HG03457 (cell line): Measurements from ENCODE around the gene BCKDHB.
"Not testable (repeated sequence)": the region's sequence is repeated elsewhere in the genome, so short reads cannot be mapped to it uniquely, and the experiment has no call there.

Experiments
- ATAC-seq: cut with Tn5 transposase; IDR thresholded peaks from one replicate; pipeline ENCODE4 v1.9.1; 2021; ENCODE audit warnings: moderate number of reproducible peaks; ENCODE audit not compliant: unreplicated experiment

Gene BCKDHB

GRCh38 chr6:80106418-80107235 is at the start of gene BCKDHB:
BCKDHB (plus strand) TSS chr6:80106671; CDS start chr6:80106694, 23 bp downstream.
- ATAC-seq = peak; percentile 99

DNA sequence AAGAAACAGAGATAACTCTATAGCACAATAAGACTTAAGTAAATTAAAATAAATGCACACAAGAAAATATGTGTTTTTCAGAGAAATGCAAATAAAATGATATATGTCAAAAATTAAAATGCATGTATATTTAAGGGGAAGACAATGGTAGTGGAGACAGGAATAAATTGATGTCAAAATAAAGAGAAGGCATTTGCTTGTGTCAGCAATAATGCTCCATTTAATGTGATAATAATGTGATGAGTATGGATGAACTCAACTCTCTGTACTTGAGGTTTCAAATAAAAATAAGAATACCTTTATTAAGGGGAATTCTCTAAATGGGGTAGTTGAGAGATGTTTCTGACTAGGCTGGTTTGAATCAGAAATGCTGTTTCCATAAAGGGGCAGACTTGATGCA is 45.7 kb upstream of the BCKDHB start:
- ATAC-seq = no peak

DNA sequence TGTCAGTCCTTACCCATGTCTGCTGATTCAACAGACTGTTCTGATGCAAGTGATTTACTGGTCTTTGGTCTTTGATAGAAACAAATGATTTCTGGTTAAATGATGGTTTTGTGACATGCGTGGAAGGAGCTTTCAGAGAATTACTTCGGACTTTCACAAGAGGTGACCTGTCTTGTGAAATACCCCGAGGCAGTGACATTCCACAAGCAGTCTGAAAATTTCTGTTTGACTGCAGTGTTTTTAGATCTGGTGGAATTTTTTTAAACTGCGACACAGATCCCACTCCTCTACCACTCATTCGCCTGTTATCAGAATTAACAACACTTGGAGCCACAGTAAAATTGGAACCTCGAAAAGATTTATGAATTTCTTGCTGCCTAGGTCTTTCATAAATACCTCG is 38.3 kb upstream of the BCKDHB start:
- not testable (repeated sequence) for ATAC-seq

DNA sequence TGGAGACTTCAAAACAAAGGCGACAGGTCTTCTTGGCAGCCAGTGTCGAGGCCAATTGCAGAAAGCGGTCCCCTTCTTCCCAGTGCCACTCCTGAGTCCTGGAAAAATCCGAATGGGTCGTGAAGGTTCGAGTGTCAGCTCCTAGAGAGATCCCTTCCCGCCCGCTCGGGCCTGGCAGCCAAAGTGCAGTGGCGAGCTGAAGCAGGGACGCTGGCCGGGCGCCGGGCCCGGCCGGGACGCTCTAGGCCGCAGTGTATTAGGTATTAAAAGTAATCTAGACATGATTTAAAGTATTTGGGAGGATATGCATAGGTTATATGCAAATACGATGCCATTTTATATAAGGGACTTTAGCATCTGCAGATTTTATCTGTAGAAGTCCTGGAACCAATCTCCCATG is 36.0 kb upstream of the BCKDHB start:
- not testable (repeated sequence) for ATAC-seq

DNA sequence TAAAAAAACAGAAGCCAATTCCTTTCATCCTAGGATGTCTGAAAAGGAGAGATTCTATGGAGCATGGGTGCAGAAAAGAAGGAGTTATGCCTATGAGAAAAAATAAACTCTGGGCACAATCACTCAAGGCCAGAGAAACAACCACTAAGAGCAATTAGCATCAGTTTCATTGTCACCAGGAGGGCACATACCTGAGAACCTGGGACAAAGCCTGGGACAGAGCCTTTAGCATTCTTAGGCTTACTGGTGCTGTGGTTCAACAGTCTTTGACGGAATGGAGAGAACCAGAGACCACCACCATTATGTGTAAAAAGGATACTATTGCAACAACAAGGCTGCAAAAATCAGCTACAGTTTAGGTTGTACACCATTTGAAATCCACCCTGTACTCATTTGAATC is 29.4 kb upstream of the BCKDHB start:
- no peak for ATAC-seq

GRCh38 chr6:80088637-80089036 is 17.8 kb upstream of the BCKDHB start:
- no peak for ATAC-seq

GRCh38 chr6:80091506-80091905 is 15.0 kb upstream of the BCKDHB start:
- no peak for ATAC-seq

GRCh38 chr6:80094017-80094416 is 12.5 kb upstream of the BCKDHB start:
- no peak for ATAC-seq

GRCh38 chr6:80095600-80095999 is 10.9 kb upstream of the BCKDHB start:
- no peak for ATAC-seq

DNA sequence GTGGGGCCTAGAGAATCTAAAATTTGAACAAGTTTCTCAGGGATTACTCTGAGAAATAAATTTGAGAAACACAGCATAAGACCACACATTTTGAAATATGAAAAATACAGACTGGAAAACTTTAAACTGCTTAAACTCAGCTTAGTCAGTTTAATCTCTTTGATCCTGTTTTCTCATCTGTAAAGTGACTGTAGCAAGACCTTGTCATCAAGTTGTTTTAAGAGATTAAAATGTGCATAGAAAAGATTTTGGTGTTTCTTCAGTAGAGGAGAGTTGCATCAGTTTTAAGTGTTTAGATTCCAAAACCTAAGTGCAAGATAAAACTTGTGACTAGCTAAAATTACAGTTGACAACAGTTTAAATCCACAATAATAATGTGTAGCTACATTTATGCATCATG is 8.1 kb upstream of the BCKDHB start:
- ATAC-seq = no peak

GRCh38 chr6:80104520-80104919 is 2.0 kb upstream of the BCKDHB start:
- ATAC-seq = no peak

GRCh38 chr6:80105972-80106417 is 476 bp upstream of the BCKDHB start:
- no peak for ATAC-seq

DNA sequence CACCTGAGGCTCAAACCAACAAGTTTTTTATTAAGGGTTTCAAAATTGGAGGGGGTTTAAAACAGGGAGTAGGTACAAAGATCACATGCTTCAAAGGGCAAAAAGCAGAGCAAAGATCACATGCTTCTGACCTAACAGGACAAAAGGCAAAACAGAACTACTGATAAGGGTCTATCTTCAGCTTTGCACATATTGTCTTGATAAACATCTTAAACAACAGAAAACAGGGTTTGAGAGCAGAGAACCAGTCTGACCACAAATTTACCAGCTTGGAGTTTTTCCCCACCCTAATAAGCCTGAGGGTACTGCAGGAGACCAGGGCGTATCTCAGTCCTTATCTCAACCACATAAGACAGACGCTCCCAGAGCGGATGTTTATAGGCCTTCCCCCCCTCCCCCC is 16.1 kb downstream of the BCKDHB start:
- ATAC-seq = not testable (repeated sequence)

DNA sequence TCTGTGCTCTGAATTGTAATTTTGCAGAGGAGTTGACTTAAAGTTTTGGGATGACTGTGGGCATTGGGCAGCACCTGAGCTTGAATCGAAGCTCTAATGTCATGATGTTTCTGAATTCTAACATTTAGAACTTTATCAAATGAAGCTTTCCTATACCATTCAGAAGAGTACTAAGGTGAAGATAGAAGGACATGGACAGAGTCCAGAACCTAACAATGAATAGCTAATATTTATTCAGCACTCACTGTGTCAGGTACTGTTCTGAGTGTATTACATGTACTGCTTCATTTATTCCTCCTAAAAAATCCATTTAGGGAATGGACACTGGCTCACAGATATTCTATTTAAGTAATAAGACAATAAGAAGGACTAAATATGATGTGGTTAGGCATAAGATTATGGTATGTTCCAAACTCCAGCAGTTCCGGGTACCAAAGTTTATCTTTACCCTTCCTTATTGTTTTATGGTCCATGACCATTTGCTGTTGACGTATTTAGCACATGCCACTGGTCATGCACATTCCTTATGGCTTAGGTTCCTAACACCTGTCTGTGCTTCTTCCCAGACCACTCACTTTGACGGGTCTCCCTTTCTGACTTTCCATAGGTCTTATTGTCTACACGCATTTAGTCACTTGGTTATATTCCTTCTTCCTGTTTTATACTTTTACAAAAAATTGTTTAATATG is 20.3 kb downstream of the BCKDHB start:
- ATAC-seq = no peak

DNA sequence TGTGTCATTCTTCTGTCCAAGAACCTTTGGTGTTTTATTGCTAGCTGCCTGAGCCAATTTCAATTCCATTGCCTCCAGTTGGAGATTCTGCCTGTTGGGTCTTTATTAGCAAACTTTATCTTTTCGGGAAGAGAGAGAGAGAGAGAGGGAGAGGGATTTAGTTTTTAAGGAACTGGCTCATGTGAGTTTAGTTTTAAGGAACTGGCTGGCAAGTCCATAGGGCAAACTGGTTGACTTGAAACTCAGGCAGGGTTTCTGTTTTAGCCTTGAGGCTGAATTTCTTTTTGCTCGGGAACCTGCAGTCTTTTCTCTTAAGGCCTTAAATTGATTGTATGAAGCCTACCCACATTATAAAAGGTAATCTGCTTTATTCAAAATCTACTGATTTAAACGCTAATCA is 23.0 kb downstream of the BCKDHB start:
- no peak for ATAC-seq

DNA sequence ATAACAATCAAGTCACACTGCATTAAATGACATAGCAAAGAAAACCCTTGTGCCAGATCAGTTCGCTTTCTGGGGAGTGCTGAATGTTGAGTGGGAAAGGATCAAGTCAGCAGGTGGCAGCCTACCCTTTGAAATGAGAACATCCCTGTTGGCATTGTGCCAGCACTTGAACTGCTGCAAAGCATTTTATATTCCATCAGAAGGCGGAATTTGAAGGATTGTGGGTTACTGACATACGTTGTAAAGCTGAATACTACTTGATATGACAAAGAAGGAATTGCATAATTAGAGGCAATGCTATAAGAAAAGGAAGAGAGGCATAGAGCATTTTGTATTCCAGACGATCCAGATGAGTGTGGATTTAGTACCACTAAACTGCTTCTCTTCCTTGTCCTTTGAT is 26.5 kb downstream of the BCKDHB start:
- ATAC-seq = no peak

DNA sequence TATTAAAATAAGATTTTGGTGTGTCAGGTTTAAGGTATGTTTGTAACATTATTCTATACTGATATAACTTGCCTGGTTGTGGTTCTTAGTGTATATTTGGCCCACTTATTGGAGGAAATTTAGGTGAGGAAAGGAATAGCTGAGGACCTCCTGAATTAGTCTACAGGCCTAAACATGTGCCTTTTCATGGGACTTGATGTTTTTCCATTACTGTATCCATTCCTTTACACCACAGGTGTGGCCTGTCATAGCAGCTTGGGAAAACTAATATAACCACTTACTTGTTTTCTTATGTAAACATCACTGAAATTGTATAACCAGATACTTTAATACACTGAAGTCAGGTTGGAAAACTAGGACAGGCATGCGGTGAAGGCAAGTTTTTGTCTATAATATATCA is 27.6 kb downstream of the BCKDHB start:
- ATAC-seq = no peak

DNA sequence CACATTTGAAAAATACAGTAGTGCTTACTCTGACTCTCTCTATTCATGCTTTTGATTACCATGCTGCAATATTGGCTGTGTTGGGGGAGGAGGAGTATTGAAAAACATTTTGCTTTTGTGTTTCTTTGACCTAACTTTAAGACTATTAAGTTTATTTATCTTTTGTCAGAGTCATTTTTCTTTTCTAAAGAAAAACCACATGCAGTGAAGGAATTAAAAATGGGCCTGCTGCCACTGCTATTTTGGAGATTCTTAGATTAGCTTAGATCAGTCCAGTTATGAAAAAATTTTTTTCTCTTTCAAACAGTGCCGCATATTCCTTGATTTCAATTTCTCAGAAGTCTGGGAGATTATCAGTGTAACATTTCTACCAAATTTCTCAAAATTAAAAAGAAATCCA is 36.1 kb downstream of the BCKDHB start:
- ATAC-seq = no peak

DNA sequence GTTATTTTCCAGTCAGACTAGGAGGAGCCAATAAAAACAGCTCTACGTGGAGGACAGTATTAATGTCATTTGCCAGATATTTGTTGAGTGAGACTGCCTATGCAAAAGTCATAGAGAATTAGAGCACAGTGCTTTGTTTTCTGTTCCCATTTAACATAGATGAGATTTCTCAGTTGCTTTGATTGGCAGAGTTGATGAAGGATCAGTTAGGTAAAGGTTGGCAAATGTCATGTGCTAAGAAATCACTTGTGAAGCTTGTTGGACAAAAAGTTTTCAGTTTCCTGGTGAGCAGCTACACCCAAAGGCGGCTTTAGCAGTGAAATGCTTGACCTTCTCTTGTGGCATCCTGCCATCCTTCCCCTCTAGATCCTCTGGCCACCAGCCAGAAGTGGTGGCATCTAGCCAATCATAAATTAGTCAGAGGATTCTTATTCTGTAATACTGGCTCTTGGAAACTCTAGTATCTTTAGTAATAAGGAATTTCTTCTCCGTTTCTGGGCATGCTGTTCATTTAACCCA is 37.0 kb downstream of the BCKDHB start:
- ATAC-seq = no peak

GRCh38 chr6:80144753-80145315 is 38.4 kb downstream of the BCKDHB start:
- no peak for ATAC-seq

DNA sequence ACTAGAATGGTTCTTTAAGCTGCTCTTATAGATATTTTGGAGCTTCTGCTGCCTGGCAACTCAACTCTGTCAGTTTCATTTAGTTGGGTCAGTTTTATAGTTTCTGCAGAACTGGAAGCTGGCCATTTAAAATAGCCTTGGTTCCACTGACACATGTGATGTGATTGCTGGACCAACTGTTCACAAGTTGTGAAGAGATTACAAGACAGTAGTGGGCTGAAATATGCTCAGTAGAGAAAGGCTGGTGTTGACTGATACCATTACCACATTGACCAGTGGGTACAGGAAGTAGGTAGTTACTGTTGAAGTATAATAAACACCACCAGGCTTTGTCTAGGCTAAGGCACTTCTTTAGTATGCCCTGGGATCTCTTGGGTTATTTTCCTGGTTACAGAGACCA is 39.0 kb downstream of the BCKDHB start:
- peak; percentile 83 for ATAC-seq

DNA sequence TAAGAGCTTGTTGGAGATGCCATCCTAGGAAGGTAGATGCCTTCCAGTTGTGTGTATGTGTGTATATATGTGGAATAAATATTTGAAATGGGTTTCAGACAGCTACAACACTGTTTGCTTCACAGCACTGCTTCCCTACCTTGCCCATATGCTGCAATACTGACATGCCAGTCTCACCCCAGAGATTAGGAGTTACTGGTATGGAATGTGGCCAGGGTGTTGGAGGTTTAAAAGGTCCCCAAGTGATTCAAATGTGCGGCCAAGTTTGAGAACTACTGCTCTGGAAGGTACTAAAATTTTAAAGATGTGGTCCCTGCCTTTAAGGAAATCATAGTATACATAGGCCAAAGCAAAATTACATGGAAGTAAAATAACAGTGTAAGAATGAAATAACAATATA is 39.5 kb downstream of the BCKDHB start:
- ATAC-seq = no peak
